SH-SY5Y (cell line): ENCODE measurements around the gene LENG9.

Experiments used
- GATA2 ChIP-seq: IDR thresholded peaks from 2 replicates; pipeline ENCODE4 v1.6.1; 2011; ENCODE audit warnings: mild to moderate bottlenecking, low read depth, low read length
- GATA3 ChIP-seq: IDR thresholded peaks from 2 replicates; pipeline ENCODE4 v1.6.1; 2011; ENCODE audit warnings: low read depth, mild to moderate bottlenecking, low read length, moderate library complexity

Gene LENG9

DNA sequence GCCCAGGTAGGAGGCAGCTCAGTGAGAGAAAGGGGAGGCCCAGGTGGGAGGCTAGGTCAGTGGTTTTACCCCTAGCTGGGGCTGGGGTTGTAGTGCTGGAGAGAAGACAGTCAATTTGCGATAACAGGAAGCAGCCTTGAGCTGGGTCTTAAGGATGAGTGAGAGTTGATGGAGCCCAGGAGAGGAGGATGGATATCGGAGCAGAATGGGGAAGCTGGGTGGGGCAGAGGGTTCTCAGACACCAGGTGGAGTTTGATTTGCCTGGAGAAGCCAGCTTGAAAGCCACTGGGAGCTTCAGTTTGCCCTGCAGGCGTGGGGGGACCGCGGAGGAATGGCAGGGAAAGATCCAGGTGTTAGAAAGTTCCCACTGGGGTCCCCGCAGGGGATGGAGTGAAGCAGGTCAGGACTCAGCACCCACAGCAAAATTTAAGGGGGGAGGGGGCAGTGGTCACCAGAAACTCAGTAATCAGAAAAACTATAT is 10.4 kb upstream of the LENG9 start:
- no peak for TF ChIP-seq GATA3
- TF ChIP-seq GATA2 = no peak

DNA sequence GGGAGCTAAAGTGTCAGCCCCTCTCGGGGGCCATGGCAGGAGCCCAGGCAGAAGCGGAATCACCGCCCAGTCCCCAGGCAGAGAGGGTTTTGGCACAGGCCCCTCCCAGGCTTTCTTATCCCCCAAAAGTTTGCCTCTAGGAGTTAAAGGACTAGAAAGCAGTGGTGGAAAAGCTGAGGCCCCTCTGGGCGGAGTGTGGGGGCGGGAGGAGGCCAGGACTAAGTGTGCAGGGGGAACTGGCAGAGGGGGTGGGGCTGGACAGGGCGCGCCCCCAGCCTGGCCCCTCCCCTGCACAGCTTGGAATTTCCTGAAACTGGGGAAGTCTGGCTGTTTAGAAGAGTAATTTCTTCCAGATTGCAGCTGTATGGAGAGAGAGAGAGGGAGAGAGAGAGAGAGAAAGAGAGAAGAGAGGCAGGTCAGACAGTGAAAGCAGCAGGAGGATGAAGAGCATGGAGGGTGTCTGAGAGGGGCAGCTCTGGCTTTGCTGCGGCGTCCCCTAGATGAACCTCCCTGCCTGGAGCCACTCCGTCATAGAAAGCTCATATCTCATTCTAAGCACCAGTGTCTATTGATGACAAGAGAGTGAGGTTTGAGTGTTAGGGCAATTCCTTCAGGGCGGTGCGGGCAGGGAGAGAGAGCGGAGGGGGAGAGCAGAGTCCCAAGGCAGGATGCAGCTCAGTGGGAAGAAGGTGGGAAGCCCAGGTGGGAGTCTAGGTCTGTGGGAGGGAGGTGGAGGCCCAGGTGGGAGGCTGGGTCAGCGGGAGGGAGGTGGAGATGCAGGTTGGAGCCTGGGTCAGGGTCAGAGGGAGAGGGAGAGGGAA is 9.7 kb upstream of the LENG9 start, which contains the start of gene CDC42EP5:
Gene CDC42EP5, minus strand, starts transcription at position 226 of the 821 bp plus-strand sequence. CDS start 7,749 bp downstream, outside the sequence.
- no peak for TF ChIP-seq GATA3
- TF ChIP-seq GATA2 = no peak

DNA sequence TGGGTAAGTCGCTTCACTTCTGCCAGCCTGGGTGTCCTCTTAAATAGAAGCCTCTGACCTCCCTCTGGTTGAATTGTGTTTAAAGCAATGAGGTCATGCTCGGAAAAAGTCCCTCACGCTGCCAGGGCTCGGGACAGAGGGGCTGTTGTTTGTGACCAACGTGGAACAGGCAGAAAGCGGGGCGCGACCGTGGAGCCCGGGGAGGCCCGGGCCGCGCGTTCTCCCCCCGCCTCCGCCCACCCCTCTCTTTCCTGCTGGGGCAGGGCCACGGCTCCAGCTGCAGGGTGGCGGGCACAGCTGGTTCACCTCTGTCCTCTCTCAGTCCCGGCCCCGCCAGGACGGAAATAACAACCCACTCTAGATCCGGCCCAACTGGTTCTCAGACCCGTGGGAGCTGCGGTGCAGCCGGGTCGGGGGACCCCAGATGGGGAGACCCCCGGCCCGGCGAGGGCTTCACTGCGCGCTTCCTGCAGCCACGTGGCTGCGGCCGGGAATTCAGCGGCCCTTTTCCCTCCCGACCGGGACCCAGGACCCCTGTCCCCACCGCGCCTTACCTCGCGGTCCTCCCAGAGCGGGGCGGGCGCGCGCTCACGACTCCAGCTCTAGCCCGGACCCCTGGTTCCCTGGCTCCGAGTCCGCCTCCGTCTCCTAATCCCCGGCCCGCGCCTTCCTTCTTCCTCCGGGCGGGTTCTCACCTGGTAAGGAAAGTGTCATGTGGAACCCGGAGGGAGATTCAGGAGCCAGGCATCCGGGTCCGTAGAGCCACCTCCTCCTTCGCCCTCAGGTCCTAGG is 7.6 kb upstream of the LENG9 start:
- TF ChIP-seq GATA2 (no peak), GATA3 (no peak)

DNA sequence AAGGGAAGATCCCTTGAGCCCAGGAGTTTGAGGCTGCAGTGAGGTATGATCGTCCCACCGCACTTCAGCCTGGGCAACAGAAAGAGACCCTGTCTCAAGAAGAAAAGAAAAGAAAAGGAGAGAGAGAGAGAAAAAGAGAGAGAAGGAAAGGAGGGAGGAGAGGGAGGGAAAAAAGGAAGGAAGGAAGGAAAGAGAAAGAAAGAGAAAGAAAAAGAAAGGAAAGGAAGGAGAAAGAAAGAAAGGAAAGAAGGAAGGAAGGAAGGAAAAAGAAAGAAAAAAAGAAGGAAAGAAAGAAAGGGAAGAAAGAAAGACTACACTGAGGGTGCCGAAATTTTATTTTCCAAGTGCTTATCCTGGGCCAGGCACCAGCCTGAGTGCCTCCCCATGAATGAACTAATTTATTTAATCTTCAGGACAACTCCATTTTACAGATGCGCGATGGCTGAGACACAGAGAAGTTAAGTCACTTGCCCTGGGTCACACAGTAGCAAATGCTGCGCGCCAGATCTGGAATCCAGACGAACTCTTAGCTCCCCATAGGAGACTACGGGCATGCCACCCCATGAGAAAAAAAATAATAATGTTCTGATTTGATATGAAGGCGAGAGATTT is 6.8 kb upstream of the LENG9 start:
- TF ChIP-seq GATA3 (no peak), GATA2 (no peak)

DNA sequence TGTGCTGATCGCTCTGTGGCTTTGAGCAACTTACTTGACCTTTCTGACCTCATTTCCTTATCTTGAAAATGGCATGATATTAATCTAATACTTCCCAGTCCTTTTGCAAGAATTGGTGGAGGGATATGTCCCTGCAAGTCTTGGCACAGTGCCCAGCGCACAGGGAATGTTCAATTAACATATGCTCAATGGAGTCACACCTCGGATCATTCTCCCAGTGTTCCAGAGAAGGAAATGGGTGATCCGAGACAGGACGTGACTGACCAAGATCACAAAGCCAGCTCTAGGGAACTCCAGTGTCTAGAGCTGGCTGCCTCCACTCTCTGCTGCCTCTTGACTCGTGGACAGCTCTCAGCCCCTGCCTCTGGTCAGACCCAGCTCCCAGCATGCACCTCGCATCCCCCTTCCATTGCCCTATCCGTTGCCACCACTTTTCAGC is 5.9 kb upstream of the LENG9 start:
- TF ChIP-seq GATA2 (no peak), GATA3 (no peak)

DNA sequence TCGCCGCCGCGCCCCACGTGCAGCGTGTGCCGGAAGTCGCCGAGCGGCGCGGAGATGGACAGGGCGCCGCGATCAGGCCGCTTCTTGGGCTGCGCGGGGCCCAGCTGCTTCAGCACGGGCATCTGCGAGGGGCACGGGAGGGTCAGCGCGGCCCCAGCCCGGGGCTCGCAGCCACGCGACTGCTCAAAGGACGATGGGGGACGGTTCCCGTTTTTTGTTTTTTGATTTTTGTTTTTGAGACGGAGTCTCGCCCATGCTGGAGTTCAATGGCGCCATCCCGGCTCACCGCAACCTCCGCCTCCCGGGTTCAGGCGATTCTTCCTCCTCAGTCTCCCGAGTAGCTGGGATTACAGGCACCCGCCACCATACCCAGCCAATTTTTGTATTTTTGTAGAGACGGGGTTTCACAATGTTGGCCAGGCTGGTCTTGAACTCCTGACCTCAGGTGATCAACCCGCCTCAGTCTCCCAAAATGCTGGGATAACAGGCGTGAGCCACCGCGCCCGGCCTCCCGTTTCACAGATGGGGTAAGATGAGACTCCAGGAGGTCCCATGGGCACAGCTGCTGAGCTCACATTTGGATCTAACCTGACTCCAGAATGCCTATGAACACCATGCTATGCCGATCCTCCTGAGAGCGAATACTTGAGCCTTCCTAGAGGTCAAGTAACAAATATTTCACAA is 2.0 kb upstream of the LENG9 start:
- TF ChIP-seq GATA2 (no peak), GATA3 (no peak)

DNA sequence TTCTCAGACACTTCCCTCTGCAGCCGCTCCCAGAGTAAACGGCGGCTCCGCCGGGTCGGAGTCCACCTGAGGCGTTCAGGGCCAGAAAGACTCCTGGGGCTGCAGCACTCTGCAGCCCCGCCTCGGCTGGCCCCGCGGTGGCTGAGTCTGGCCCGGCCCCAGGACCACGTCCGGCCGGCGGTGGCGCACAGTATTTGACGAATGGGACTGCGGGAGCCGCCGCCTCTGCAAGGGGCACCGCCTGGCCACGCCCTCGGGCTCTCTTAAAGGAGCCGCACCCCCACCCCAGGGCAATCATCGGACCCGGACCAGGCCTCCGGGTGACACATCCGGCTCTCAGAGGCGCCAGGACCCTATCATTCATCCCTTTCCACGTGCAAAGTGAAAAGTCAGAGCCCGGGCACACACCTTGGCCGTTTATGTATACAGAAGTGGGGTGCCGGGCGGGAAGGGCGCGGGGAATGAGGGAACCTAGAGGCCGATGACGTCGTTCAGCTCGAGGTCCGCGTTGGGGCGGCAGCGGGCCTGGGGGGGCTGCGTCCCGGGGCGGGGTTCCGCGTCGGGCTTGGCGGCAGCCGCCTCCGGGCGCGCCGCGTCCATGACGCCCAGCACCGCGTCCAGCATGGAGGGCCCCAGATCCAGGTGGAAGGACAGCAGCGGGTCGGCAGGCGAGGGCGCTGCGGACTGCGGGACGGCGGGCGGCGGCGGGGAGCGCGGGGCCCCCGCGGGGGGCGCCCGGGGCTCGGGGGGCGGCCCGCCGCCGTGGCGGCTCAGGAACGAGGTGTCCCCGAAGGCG is 1.2 kb upstream of the LENG9 start:
- TF ChIP-seq GATA3 (no peak), GATA2 (no peak)

DNA sequence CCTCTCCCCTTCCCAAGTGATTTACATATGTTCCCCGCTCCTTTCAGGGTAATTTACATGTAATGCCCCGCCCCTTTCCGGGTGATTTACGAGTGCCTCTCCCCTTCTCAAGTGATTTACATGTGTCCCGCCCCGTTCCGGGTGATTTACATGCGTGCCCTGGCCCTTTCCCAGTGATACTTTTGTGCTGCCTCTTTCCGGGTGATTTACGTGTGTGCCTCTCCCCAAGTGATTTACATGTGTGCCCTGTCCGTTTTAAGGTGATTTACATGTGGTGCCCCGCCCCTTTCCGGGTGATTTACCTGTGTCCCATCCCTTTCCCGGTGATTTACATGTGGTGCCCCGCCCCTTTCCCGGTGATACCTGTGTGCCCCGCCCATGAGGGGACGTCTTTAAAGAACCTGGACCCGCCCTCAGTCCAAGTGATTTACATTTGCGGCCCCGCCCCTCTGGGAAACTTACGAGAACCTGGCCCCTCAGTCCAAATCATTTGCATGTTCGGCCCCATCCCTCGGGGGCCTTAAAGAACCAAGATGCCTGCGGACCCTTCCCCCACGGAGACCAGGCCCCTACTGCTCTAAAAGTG is 559 bp upstream of the LENG9 start:
- TF ChIP-seq GATA2 = no peak
- TF ChIP-seq GATA3 = no peak

DNA sequence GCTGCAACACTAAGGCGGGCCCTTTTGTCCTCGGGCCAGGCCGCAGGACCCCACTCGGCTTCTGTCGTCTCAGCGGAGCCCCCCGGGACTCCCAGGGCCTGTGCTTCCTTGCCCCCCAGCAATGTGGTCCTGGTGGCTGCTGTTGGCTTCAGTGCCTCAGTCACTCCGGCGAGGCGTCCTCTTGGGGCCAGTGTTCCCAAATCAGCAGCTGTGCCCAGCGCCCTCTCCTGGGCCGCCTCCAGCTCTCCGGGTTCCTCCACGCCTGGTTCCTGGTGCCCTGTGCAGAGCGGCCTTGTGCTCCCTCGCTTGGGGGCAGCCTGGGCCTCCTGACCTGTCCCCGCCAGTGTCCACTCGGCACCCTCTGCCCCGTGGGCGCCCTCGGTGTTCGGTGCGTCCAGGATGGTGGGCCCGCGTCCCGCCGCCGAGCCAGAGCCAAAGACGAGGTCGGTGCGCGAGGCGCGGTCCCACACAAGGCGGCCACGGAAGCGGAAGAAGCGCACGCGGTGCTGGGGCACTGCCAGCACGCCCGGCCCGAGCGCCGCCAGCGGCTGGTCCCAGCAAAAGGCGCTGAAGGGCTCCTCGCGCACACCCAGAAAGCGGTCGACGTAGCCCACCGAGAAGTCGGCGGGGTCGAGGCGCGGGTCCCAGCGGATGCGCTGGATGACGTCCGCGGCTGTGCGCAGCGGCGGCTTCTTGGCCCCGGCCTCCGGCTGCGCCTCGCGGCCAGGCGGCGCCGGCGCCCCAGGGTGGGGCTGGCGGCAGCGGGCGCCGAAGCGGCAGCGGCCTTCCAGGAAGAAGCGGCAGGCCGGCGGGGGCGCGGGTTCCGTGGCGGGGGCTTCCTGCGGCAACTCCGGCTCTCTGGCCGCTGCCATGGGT is 685 bp downstream of the LENG9 start:
- TF ChIP-seq GATA2 (no peak), GATA3 (no peak)

DNA sequence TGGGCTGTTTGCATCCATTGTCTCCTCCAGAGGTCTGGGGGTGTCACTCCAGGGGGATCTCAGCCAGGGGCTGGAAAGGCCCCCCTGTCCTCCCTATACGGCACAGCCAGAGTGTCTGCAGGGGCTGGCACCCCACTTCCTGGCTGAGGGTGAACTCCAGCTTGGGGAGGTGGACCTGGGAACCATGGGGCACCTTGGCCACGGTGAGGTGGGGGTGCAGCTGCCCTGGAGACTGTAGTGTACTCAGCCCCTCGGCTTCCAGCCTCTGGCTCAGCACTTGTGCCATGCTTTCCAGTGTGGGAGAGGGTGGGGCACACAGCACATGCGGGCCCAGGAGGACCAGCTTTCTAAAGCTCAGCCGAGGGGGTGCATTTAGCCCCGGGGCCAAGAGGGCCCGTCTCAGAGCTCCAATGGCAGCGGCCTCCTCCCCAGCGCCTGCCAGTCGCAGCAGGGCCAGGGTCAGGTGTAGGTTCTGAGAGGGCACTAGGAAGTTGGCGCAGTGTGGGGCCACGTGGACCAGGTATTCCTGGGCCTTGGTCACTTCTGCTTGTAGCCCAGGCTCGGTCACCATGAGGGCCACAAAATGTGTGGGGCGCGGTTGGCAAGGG is 1.4 kb downstream of the LENG9 start:
- TF ChIP-seq GATA3 = no peak

DNA sequence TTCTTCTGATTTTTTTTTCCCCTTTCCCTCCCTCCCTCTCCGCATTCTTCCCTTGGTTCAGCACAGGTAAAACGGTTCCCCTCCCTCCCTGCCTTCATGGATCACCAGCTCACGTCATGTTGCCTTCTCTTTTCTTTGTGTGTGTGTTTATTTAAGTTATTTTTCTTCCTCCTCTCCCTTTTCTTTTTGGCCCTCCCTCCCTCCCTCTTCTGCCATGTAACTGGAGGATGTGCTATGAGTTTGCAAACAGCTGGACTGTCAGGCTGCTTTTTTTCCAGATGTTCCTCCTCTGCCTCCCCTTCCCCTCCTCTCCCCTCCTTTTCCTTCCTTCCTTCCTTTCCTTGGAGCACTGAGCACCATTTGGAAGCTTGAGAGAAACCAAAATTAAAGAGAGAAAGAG is 2.0 kb downstream of the LENG9 start:
- TF ChIP-seq GATA2 = no peak
- no peak for TF ChIP-seq GATA3

DNA sequence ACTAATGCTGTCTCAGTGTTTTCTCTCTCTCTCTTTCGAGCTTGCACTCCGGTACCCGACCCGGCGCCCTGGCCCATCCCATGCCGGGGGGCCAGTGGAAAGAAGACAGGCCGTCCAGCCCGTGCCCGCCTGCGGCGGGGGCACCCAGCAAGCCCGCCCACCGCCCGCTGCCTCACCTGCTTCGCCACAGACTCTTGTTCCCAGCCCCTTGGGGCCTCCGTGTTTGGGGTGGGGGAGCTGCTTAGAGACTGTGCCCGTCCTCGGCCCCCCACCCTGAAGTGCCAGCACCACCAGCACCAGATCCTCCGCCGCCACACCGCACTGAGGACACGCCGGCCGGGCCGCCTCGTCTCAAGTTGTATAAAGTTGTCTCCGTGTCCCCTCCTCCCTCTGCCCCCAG is 2.4 kb downstream of the LENG9 start:
- TF ChIP-seq GATA2 = no peak
- no peak for TF ChIP-seq GATA3
